Nephron progenitor cell (in vitro differentiated cells): Measurements from ENCODE around the gene LSR.
A peak's percentile ranks its signal among the peaks of the same experiment; 100 is the strongest.

ENCODE experiments used
- DNase-seq: peaks from one replicate; pipeline ENCODE4 v3.0.0; 2021
- H3K27ac Mint-ChIP-seq: 2 replicates; pipeline ENCODE4 v1.8.0; 2021; ENCODE audit warnings: mild to moderate bottlenecking, moderate library complexity, mixed read lengths
- H3K27me3 Mint-ChIP-seq: 2 replicates; pipeline ENCODE4 v1.8.0; 2021; ENCODE audit warnings: mild to moderate bottlenecking, low read depth, mixed read lengths; ENCODE audit not compliant: poor library complexity
- H3K36me3 Mint-ChIP-seq: 2 replicates; pipeline ENCODE4 v1.8.0; 2021; ENCODE audit warnings: low read depth, mixed read lengths
- H3K4me1 Mint-ChIP-seq: 2 replicates; pipeline ENCODE4 v1.8.0; 2021; ENCODE audit warnings: mixed read lengths
- H3K4me3 Mint-ChIP-seq: 2 replicates; pipeline ENCODE4 v1.8.0; 2021; ENCODE audit warnings: mild to moderate bottlenecking, moderate library complexity, mixed read lengths
- H3K9me3 Mint-ChIP-seq: 2 replicates; pipeline ENCODE4 v1.8.0; 2021; ENCODE audit warnings: mild to moderate bottlenecking, moderate library complexity, mixed read lengths
- CTCF ChIP-seq: fragments of 200-600 bp; sonication (generic); IDR thresholded peaks from 2 replicates; pipeline ENCODE4 v1.5.0; 2021; ENCODE audit warnings: antibody characterized with exemption

Gene LSR, protein sequence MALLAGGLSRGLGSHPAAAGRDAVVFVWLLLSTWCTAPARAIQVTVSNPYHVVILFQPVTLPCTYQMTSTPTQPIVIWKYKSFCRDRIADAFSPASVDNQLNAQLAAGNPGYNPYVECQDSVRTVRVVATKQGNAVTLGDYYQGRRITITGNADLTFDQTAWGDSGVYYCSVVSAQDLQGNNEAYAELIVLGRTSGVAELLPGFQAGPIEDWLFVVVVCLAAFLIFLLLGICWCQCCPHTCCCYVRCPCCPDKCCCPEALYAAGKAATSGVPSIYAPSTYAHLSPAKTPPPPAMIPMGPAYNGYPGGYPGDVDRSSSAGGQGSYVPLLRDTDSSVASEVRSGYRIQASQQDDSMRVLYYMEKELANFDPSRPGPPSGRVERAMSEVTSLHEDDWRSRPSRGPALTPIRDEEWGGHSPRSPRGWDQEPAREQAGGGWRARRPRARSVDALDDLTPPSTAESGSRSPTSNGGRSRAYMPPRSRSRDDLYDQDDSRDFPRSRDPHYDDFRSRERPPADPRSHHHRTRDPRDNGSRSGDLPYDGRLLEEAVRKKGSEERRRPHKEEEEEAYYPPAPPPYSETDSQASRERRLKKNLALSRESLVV

GRCh38 chr19:35248310-35249145 lies at the start of gene LSR:
LSR (plus strand) TSS chr19:35249002; CDS start chr19:35249023, 21 bp downstream.
- Mint-ChIP-seq H3K27ac (peak within 1 kb of the TSS; percentile 100), H3K27me3 (peaks cover 42% of the 10 kb centered on the region), H3K9me3 (peaks cover 22% of the 10 kb centered on the region), H3K4me1 (peaks cover 30% of the 10 kb centered on the region), H3K4me3 (peak within 1 kb of the TSS; percentile 95), H3K36me3 (peaks cover 33% of the 10 kb centered on the region)
- peak; percentile 75 for DNase-seq
- TF ChIP-seq CTCF = no peak

DNA sequence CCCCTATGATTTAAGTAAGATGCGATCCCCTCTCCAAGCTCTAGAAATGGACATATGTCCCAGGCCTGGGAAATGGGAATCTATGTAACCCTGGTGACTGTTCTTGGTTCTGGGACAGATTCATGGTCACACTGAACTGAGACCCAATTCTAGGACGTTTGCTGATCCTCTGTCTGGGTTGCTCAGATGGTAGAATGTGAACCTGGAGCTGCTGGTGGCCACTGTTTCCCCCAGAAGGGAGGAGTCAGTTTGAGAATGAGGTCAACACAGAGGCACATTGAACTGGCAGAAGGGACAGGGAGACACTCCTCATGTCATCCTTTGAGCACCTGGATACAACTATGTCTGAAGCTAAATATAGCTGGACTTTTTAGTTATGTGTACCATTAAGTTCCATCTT lies 49.3 kb upstream of the LSR start:
- Mint-ChIP-seq H3K9me3 (peaks cover 8% of the 10 kb centered on the region), H3K4me1 (peaks cover 16% of the 10 kb centered on the region), H3K27ac (no peak overlapping the region), H3K27me3 (peaks cover 10% of the 10 kb centered on the region), H3K36me3 (no peaks in the 10 kb centered on the region), H3K4me3 (no peak overlapping the region)
- no peak for TF ChIP-seq CTCF
- DNase-seq = no peak

GRCh38 chr19:35202722-35203688 lies 45.8 kb upstream of the LSR start:
- peaks cover 16% of the 10 kb centered on the region for H3K4me1 Mint-ChIP-seq
- H3K9me3 Mint-ChIP-seq = peaks cover 8% of the 10 kb centered on the region
- peaks cover 13% of the 10 kb centered on the region for H3K27me3 Mint-ChIP-seq
- no peak for DNase-seq
- H3K36me3 Mint-ChIP-seq = no peaks in the 10 kb centered on the region
- no peak for TF ChIP-seq CTCF
- no peak overlapping the region for H3K4me3 Mint-ChIP-seq
- peak overlapping the region; percentile 72 for H3K27ac Mint-ChIP-seq

- Mint-ChIP-seq H3K9me3 (peaks cover 8% of the 10 kb centered on the region), H3K27me3 (peaks cover 9% of the 10 kb centered on the region), H3K36me3 (no peaks in the 10 kb centered on the region), H3K4me3 (no peak overlapping the region), H3K27ac (no peak overlapping the region), H3K4me1 (peaks cover 16% of the 10 kb centered on the region)
- TF ChIP-seq CTCF = no peak
- no peak for DNase-seq
Measured at GRCh38 chr19:35204799-35205732, 43.7 kb upstream of the LSR start.
